ENCODE data around the gene CLOCK.

Gene CLOCK

GRCh38 chr4:55411621-55412020, 135.1 kb downstream of the CLOCK start:
- no peak for DNase-seq (ENCODE audit: low spot score)

- no peak for DNase-seq (ENCODE audit: low spot score)
These were observed 136.3 kb downstream of the CLOCK start for GRCh38 chr4:55410431-55410830.

GRCh38 chr4:55409468-55410171, 137.1 kb downstream of the CLOCK start:
- no peak for DNase-seq (ENCODE audit: low spot score)

- no peak for DNase-seq (ENCODE audit: low spot score)
These were observed 138.9 kb downstream of the CLOCK start for GRCh38 chr4:55407764-55408163.

- no peak for DNase-seq (ENCODE audit: low spot score)
These were observed 139.6 kb downstream of the CLOCK start for GRCh38 chr4:55407119-55407518.

- DNase-seq (ENCODE audit: low spot score): no peak
These were observed 140.2 kb downstream of the CLOCK start for GRCh38 chr4:55406545-55406944.

- DNase-seq (ENCODE audit: low spot score): no peak
These were observed 141.6 kb downstream of the CLOCK start for GRCh38 chr4:55405073-55405472.

GRCh38 chr4:55399581-55399980, 147.1 kb downstream of the CLOCK start:
- DNase-seq (ENCODE audit: low spot score): no peak

- no peak for DNase-seq (ENCODE audit: low spot score)
These were observed 147.7 kb downstream of the CLOCK start for GRCh38 chr4:55398966-55399365.

- DNase-seq (ENCODE audit: low spot score): no peak
These were observed 148.2 kb downstream of the CLOCK start for GRCh38 chr4:55398461-55398860.

- no peak for DNase-seq (ENCODE audit: low spot score)
These were observed 149.0 kb downstream of the CLOCK start for GRCh38 chr4:55397520-55398321.

GRCh38 chr4:55397126-55397436, 149.6 kb downstream of the CLOCK start:
- DNase-seq (ENCODE audit: low spot score): no peak

- DNase-seq (ENCODE audit: low spot score): peak; percentile 15
These were observed 150.2 kb downstream of the CLOCK start for GRCh38 chr4:55396308-55397125.

GRCh38 chr4:55395529-55396307, 151.0 kb downstream of the CLOCK start, which contains the start of gene TMEM165:
Gene TMEM165 (plus strand): TSS chr4:55395957. CDS start chr4:55396190, 233 bp downstream.
- peak; percentile 86 for DNase-seq (ENCODE audit: low spot score)

- DNase-seq (ENCODE audit: low spot score): no peak
These were observed 151.5 kb downstream of the CLOCK start for GRCh38 chr4:55395218-55395528.

GRCh38 chr4:55393461-55394320, 153.0 kb downstream of the CLOCK start:
- DNase-seq (ENCODE audit: low spot score): no peak

GRCh38 chr4:55386840-55387239, 159.9 kb downstream of the CLOCK start:
- no peak for DNase-seq (ENCODE audit: low spot score)

- no peak for DNase-seq (ENCODE audit: low spot score)
These were observed 160.6 kb downstream of the CLOCK start for GRCh38 chr4:55386073-55386472.

- DNase-seq (ENCODE audit: low spot score): no peak
These were observed 161.5 kb downstream of the CLOCK start for GRCh38 chr4:55385201-55385649.

- DNase-seq (ENCODE audit: low spot score): no peak
These were observed 164.2 kb downstream of the CLOCK start for GRCh38 chr4:55382488-55383003.

GRCh38 chr4:55381502-55381901, 165.2 kb downstream of the CLOCK start:
- DNase-seq (ENCODE audit: low spot score): no peak

Measured in CD4-positive, alpha-beta T cell treated with Interleukin-2 at 100 ng/mL for 4 hours (primary cell).